Activated CD4-positive, alpha-beta T cell treated with anti-CD3 and anti-CD28 coated beads, Interleukin-2, Interleukin-4, amounts not matched to agents 100 ng/mL and 50 ng/mL, durations not matched to agents 16 hours and 8 hours (primary cell): ENCODE results near the gene SLC10A3.
"Not testable (repeated sequence)": the region's sequence is repeated elsewhere in the genome, so short reads cannot be mapped to it uniquely, and the experiment has no call there.

ENCODE experiments used
- DNase-seq: peaks from one replicate; pipeline ENCODE4 v3.0.0-alpha.2; 2020; ENCODE audit warnings: low spot score

SLC10A3 gene

DNA sequence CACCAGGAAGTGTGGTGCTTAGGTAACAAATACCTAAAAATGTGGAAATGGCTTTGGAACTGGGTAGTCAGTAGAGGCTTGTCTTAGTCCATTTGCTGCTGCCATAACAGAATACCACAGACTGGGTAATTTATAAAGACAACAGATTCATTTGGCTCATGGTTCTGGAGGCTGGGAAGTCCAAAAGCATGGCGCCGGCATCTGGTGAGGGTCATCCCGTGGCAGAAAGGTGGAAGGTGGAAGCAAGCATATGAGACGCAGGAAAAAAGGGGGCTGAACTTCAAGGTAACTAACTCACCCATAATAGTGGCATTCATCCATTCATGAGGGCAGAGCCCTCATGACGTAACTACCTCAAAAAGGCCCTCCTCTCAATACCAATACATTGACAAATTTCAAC, 19.0 kb upstream of the SLC10A3 start:
- DNase-seq: no peak

DNA sequence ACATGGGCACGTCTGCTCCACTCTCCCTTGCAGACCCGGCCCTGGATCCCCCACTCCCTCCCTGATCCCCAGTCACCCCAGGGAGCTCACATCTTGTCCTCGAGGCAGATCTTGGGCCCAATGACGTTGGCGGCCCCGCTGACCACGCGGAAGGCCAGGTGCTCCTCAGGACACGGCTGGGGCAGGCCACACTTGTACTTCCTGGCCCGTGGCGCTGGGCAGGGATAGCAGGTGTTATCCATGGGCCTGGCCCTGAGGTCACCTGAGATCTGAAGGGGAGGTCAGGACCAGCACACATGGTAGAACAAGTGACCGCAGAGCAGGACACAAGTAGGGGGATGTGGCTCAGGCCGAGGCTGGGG, 17.9 kb upstream of the SLC10A3 start:
- no peak for DNase-seq

DNA sequence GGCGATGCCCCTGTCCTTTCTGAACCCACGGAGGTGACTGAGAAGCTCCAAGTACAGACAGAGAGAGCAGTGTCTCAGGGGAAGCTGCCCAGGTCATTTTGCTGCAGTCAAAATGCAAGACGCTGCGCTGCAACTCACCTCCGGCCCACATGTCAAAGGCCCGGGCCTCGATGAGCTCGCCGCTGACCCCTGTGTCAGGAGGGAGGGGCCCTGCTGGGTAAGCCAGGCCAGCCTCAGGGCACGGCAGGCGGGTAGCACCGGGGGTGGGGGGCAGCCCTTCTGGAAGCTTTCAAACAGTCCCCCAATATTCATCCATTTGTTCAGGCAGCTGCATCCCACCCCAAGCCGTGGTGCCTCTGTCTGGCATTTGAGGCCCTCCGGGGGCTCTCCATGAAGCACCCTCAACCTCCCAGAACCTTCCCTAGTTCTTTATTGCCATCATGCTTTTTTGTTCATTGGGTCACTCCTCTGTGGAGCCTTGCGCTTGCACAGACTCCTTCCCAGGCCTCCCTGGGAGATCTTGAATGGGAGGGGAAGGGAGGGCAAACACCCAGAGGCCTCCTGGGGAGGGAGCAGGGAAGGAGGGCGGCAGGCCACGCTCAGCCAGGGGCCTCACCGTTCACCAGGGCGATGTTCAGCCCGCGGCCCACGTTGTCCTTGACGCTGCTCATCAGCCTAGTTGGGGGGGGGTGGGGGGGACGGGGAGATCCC, 17.4 kb upstream of the SLC10A3 start:
- no peak for DNase-seq

DNA sequence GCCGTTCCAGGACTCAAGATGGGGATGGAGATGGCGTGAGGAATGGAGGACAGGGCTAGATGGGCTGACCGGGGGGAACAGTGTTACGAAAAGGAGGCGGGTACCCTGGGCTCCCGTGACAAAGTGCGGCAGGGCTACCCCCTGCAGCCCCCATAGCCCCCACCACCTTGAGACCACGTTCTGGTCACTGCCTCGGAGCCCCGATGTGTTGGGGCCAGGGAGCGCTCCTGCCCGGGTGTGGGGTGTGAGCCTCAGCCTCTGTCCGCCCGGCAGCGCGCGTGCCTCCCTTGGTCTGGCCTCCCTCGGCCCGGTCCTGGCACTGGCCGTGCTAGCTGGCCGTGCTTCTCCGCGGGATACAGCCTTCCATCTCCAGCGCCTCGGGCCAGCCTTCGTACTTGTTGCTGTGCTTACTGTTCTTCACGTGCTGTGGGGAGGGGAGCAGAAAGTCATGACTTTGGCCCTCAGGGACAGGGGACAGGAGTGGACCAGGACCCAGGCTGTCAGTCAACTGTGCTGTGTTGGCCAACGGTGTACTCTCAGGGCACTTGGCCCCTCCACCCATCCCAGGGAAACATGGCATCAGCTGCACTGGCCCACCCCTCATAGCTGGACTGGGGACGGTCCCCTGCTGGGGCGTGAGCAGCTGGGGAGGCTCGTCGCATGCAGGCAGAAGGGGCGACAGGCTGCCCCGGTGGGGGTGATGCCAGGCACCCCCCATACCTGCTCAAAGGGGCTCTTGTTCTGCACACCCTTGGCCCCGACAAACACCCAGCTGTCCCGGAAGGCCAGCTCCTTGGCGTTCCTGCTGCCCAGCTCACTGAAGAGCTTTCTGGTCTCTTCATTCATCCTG, 16.3 kb upstream of the SLC10A3 start:
- DNase-seq: no peak

DNA sequence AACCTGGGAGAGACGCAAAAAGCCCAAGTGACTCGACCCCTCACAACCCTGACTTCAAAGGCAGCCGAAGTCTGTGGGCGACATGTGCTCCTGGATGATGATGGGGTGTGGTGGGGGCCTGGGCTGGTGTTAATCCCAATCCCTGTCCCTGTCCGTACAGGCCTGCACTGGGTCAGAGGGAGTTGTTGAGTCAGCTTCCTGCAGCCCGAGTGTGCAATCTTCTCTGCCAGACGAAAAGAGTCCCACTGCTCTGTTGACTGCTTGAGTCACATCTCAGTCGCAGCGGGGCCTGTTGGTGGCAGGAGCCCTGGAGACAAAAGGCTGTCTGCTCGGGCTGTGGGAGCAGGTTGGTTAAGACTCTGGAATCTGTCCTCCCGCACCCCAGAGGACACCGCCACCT, 15.3 kb upstream of the SLC10A3 start:
- no peak for DNase-seq

DNA sequence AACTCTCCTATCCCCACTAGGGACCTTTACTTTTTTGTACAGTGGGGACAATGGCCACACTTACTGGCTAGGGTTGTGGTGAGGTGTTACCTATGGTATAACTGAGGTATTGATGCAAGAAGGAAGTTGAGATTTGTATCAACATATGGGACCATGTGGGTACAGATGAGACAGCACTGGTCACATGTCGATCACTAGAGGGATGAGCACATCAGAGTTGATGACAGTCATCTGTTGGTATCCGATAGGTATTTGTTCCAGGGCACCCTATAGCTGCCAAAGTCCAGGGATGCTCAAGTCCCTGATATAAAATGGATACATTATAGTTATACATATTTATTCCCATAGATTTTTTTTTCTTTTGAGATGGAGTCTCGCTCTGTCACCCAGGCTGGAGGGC, 12.6 kb upstream of the SLC10A3 start:
- DNase-seq: no peak

DNA sequence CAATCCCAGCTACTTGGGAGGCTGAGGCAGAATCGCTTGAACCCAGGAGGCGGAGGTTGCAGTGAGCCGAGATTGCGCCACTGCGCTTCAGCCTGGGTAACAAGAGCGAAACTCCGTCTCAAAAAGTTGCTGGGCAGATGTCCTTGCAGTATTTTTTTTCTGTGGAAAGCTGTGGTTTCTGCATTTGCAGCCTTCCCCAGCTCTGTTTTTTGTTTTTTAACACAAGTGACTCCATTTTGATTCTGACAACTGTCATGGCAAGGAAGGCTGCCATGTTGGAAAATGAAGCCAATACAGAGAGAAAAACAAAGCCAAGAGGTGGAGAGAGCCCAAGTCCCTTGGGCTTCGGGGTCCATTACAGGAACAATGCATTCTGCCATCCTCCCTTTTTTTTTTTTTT, 11.7 kb upstream of the SLC10A3 start:
- no peak for DNase-seq

DNA sequence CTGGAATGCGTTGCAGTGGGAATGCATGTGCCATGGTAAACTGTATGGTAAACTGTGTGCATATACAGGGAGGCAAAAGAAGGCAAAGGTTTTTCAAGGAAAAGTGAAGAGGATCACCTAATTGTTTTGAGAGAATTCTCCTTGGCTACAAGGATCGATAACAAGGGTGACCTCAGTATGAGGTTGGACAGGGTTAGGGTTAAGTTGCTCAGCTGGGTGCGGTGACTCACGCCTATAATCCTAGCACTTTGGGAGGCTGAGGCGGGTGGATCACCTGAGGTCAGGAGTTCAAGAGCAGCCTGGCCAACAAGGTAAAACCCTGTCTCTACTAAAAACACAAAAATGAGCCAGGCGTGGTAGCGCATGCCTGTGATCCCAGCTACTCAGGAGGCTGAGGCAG, 11.0 kb upstream of the SLC10A3 start:
- DNase-seq: not testable (repeated sequence)

DNA sequence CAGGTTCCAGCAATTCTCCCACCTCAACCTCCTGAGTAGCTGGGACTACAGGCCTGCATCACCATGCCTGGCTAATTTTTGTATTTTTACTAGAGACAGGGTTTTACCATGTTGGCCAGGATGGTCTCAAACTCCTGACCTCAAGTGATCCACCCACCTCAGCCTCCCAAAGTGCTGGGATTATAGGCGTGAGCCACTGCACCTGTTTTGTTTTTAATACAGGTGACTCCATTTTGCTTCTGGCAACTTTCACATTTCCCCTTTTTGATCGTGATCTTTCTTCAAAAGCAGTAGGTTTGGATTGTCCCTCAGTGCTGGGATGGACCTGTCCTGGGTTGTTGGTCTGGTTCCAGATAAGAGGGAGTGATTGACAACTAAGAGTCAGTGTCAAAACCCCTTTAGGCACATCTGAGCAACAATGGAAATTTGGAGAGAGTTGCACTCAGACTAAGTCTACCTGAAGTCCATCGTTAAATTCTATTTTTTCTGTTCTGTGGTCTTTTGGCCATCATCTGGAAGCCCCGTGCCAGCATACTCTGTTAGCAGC, 6.2 kb upstream of the SLC10A3 start:
- DNase-seq: not testable (repeated sequence)

DNA sequence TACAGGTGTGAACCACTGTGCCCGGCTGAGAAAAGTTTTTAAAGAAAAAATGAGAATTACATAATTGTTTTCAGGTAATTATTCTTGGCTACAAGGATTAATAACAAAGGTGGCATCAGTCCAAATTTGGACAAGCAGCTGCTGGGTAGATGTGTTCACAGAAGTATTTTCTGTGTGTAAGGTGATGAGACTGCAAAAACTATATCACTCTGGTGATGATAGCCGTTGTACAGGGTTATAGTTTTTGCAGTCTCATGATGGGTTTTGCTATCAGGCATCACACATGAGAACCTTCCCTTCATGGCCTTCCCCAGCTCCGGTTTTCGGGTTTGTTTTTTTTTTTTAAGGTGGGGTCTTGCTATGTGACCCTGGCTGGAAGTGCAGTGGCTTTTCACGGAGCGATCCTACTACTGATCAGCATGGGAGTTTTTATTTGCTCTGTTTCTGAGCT, 5.1 kb upstream of the SLC10A3 start:
- no peak for DNase-seq

DNA sequence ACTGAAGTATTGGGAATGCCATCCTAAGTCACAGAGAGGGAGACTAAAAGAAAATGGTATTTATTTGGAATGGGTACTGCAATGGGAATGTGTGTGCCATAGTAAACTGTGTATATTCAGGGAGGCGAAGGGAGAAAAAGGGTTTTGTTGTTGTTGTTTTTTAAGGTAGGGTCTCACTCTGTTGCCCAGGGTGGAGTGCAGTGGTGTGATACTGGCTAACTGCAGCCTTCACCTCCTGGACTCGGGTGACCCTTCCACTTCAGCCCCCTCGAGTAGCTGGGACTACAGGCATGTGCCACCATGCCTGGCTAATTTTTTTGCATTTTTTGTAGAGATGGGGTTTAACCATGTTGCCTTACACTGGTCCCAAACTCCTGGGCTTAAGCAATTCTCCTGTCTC, 4.3 kb upstream of the SLC10A3 start:
- DNase-seq: no peak

DNA sequence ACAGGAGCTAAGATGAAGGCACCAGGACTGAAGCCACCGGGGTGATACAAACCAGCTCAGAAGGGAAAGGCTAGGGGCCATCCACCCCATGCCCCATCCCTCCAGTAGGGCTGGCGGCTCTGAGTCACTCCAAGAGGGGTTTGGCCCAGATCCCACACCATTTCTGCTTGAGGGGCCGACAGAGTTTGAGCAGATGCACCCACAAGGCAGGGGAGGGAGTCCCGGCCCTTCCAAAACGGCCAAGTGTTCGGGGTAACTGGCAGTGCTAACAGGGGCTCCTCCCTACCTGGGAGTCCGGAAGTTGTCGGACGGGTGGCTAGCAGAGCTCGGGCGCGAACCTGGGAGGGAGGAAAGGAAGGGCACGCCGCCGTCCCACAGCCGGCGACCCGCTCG, 412 bp downstream of the SLC10A3 start:
- peak; percentile 27 for DNase-seq

DNA sequence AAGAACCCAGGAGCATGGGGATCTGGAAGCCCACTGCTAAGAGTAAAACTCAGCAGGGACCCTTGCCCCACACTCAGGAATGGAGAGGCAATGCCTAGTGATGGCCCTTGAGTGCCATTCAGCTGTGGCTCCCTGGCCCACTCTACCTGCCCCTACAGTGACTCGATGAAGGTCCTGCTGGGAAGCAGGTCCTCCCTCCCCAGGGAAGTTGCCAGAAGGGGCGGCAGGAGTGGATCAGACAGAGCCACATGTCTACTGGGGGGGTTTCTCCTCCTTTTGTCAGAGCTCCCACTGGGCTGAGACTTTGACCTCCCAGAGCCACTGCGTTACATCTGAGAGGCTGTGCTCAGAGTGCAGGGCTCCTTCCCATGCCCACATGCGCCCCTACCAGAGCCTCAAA, 1.2 kb downstream of the SLC10A3 start:
- no peak for DNase-seq

DNA sequence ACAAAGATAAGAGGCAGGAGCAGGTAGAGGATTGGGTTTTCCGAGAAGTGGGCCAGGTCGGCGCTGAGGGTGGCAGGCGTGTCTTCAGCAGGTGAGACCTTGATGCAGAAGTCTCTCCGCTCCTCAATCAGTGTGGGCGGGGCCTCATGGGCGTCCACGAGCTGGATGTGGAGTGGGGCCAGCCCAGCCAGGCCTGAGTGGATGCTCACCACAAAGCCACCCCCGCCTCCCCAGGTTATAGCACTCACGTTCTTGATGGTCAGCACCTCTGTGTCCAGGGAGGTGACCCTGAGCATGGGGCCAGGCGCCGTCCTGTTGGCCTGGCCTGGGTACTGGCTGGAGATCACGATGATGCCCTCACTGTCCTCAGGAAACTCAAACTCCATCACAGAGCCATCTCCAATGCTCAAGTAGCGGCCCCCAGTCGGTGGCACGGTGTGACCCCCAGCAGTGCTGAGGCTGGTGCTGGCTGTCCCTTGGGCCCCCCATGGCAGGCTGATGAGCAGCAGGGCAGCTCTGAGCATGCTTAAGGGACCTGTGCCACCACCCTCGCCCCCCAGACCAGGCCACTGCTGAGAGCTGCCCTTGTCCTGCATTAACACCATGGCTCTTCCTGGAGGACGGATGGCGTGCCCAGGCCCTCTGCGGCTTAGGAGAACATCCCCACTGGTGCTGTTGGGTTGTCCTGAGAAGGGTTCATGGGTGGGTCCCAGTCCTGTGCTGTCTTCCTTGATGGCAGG, 1.9 kb downstream of the SLC10A3 start:
- DNase-seq: no peak

DNA sequence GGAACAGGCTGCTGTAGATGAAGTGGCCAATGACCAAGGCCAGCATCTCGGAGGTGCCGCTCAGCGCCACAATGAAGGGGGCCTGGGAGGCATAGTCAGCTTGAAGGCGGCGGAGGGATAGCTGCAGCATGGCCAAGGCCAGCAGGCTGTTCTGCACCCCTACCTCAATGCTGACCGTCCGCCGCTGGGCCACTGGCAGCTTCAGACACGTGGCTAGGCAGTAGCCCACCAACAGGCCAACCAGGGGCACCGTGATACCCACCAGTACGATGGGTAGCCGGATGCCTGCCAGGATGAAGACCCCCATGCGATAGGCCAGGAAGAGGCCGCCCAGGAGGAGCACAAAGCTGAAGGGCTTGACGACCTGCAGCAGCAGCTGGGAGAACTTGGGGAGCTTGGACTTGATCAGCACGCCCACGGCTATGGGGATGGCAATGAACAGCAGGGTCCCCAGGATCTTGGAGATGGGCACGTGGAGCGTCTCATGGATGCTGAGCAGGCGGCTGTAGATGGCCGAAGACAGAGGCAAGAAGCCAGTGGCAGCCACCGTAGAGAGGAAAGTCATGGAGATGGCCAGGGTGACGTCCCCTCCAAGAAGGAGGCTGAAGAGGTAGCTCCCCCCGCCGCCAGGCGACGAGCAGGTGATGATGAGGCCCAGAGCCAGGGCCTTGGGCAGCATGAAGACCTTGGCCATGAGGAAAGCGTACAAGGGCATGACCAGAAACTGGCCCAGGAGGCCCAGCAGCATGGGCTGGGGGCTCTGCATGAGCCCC, 2.7 kb downstream of the SLC10A3 start:
- DNase-seq: no peak

DNA sequence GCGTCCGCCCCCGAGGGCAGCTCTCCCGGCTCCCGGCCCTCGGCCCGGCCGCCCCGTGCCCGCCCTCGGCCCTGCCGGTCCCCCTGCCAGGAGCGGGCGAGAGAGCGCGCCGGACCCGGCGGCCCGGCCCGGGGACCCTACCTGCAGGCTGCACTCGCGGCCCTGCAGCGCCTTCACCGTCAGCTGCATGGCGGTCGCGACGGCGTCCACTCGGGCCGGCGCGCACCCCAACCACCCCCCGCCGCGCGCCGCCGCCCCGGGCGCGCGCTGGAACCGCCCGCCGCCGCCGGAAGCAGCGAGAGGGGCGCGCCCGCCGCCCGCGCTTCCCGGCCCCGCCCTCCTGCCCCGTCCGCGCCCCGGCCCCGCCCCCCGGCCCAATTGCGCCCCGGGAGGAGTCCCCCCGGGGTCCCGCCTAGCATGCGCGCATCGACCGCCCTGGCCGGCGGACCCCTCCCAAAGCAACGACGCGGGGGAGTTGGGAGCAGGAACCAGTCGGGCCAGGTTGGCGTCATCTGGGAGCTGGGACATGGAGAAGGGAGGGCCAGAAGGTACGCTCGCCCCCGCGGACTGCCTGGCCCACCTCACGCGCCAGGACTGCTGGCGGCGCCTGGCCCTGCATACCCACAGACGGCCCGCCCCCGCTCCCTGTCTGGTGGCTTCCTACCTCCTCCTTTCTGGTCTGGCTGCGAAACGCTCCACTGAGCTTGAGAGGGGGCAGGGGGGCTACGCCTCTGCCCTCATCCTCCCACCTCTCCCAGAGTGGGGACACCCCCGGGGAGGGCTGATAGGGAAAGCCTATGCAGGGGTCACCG, 3.8 kb downstream of the SLC10A3 start, which contains the start of gene UBL4A:
Gene UBL4A, minus strand, starts transcription at position 220 of the 812 bp plus-strand sequence. Its CDS starts 31 bp downstream, at position 189.
- peak; percentile 47 for DNase-seq

DNA sequence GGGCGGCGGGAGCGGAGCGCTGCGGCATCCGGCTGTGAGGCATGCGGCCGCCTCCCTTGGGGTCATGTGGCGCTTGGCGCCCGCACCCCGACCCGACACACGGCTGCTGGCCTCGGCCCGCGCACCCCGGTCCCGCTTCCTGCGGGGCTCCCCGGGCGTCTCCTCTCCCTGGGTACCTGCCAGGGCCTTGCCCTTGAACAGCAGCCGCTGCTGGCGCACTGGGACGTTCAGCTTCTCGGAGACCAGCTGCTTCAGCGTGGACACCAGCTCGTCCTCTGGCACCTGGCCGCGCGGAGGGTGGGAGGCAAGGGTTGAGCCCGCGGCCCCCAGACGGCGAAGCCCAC, 4.4 kb downstream of the SLC10A3 start:
- peak; percentile 9 for DNase-seq

DNA sequence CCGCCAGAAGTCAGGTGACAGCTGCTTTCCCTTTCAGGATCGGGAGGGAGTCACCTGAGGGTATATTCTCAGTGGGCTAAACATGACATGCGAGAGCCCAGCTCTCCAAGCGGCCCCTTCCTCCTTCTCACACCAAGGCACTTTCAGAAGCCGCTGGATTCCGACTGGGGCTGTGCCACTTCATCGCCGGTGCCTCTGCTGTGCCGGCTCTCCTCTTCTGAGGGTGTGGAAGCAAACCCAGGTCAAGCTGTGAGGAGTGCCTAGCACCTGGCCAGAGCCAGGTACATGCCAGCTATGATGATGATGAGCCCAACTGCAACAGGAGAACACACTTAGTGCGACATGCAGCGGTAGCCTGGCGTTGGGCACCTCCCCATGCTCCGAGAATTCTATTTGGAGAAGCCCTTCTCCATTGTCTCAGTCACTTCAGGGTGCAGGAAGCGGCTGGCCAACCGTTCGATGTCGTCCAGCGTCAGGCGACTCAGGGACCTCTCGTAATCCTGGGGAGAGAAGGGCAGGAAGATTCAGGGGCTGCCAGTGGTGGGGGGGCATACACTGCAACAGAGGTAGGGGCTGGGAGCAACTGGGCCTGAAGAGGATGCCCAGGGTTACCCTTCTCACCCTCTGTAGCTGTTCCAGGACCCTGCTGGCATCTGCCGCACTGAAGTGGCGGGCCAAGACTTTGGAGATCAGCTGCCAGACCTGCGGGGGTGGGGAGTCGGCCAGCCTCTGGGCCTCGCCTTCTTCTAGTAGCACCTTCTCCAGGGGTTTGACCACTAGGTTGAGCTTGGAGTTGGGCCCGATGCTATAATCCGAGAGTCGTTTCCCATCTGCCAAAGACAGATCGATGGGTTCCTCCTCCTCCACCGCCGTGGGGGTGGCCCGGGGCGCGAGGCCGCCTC, 5.0 kb downstream of the SLC10A3 start:
- DNase-seq: no peak

DNA sequence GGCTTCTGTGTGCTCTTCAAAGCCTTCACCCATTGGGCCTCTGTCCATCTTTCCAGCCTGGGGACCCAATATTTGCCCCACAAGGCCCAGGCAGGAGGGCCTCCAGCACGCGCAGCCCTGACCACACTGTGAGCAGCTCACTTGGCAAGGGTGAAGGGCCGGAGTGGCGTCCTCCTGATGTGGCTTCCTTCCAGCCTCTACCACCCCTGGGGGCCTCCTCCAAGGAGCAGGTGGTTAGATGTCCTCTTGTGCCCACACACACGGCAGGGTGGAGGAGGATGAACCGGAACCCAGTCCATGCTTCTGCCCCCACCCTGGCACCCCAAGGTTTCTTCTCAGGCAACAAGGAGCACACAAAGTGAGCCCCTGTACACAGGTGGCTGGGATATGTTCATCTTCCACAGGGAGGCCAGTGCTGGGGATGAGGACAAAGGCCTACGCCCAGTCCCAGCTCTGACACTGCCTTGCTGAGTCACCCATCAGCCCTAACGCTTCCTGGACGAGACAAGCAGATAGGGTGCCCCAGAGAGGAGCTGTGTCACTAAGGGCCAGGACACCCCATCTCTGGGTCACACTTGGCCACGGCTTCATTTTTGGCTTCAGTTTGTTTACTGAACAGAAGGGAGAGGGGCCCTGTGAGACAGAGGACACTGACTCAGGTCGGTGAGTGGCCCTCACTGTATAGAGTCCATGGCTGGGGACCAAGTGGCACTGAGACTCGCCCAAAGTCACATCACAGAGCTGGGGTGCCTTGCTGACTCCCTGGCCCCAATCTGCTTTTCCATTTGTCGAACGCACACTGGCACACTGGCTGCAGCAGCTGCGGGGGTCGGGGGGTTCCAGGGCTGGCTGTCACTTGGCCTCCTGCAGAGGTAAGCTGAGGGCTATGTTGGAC, 5.9 kb downstream of the SLC10A3 start:
- no peak for DNase-seq
